ENCODE data around the gene MAGEA2B. TPM values are rescaled to one million over a fixed set of nuclear protein-coding genes. Genes with fewer than 3 reads are reported as not detected.

Gene MAGEA2B, protein sequence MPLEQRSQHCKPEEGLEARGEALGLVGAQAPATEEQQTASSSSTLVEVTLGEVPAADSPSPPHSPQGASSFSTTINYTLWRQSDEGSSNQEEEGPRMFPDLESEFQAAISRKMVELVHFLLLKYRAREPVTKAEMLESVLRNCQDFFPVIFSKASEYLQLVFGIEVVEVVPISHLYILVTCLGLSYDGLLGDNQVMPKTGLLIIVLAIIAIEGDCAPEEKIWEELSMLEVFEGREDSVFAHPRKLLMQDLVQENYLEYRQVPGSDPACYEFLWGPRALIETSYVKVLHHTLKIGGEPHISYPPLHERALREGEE
- not detected in 2 replicates for total RNA-seq

DNA sequence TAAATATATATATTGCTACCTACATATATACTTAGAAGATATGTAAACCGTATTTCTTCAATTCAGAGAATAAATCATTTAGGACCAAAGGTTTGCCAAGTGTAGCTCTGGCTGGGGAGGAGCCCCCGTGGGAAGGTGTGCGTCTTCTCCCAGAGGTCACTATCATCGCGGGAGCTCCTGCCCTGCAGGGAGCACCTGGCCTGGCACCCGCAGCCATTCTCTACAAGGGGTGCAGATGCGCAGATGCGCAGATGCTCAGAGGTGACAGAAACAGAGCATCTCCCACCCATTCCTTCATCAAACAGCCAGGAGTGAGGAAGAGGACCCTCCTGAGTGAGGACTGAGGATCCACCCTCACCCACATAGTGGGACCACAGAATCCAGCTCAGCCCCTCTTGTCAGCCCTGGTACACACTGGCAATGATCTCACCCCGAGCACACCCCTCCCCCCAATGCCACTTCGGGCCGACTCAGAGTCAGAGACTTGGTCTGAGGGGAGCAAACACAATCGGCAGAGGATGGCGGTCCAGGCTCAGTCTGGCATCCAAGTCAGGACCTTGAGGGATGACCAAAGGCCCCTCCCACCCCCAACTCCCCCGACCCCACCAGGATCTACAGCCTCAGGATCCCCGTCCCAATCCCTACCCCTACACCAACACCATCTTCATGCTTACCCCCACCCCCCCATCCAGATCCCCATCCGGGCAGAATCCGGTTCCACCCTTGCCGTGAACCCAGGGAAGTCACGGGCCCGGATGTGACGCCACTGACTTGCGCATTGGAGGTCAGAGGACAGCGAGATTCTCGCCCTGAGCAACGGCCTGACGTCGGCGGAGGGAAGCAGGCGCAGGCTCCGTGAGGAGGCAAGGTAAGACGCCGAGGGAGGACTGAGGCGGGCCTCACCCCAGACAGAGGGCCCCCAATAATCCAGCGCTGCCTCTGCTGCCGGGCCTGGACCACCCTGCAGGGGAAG is at the start of gene MAGEA2B:
MAGEA2B (plus strand) TSS at position 814 of the 973 bp plus-strand sequence. CDS start 2,479 bp downstream, outside the sequence.

GRCh38 chrX:152697952-152698931 is 16.2 kb upstream of the MAGEA2B start, which contains the start of gene MAGEA3:
Gene MAGEA3 (plus strand): TSS chrX:152698794. CDS start chrX:152700833, 2,039 bp downstream.

GRCh38 chrX:152709173-152709572 is 5.3 kb upstream of the MAGEA2B start, which contains the start of gene CSAG2:
Gene CSAG2 (minus strand): TSS chrX:152709273. CDS start chrX:152709112, 161 bp downstream.

DNA sequence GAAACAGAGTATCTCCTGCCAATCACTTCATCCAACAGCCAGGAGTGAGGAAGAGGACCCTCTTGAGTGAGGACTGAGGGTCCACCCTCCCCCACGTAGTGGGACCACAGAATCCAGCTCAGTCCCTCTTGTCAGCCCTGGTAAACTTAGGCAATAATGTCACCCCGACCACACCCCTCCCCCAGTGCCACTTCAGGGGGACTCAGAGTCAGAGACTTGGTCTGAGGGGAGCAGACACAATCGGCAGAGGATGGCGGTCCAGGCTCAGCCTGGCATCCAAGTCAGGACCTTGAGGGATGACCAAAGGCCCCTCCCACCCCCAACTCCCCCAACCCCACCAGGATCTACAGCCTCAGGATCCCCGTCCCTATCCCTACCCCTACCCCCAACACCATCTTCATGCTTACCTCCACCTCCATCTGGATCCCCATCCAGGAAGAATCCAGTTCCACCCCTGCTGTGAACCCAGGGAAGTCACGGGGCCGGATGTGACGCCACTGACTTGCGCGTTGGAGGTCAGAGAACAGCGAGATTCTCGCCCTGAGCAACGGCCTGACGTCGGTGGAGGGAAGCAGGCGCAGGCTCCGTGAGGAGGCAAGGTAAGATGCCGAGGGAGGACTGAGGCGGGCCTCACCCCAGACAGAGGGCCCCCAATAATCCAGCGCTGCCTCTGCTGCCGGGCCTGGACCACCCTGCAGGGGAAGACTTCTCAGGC is 19.0 kb downstream of the MAGEA2B start, which contains the start of the genes CSAG1 and MAGEA12:
CSAG1 (minus strand) TSS at position 461 of the 715 bp plus-strand sequence. CDS start 1,261 bp downstream, outside the sequence.
MAGEA12 (plus strand) TSS at position 497 of the 715 bp plus-strand sequence. CDS start 2,405 bp downstream, outside the sequence.

GRCh38 chrX:152753686-152754650 is 39.5 kb downstream of the MAGEA2B start, which contains the start of gene MAGEA2:
Gene MAGEA2 (minus strand): TSS chrX:152753842. CDS start chrX:152751363, 2,479 bp downstream.

DNA sequence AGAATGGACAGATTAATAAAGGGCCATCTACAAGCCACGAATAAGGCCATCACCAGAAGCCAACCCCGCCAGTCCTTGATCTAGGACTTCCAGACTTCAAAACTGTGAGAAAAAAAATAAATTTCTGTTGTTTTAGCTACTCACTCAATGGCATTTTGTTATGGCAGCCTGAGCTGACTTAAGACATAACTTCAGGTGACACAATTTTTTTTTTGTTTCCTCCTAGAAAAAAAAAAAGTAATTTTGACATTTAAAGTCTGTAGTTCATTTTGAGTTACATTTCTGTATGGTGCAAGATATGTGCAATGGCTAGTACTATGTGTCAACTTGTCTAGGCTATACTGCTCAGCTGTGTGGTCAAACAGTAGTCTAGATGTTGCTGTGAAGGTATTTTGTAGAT is 44.5 kb downstream of the MAGEA2B start, which contains the start of gene CSAG3:
CSAG3 (plus strand) TSS at position 301 of the 400 bp plus-strand sequence.

Other genes with a start within 250 kb of the MAGEA2B start
- not detected in 2 replicates for gene GABRQ, start 76.7 kb upstream of the MAGEA2B start, total RNA-seq
- gene MAGEA3, start 15.8 kb upstream of the MAGEA2B start, total RNA-seq, result not detected in 2 replicates
- not detected in 2 replicates for gene CSAG2, start 5.4 kb upstream of the MAGEA2B start, total RNA-seq
- not detected in 2 replicates for gene CSAG1, start 19.1 kb downstream of the MAGEA2B start, total RNA-seq
- gene MAGEA12, start 19.1 kb downstream of the MAGEA2B start, total RNA-seq, result not detected in 2 replicates
- gene MAGEA2, start 39.2 kb downstream of the MAGEA2B start, total RNA-seq, result not detected in 2 replicates
- gene CSAG3, start 44.6 kb downstream of the MAGEA2B start, total RNA-seq, result not detected in 2 replicates
- not detected in 2 replicates for gene MAGEA6, start 55.1 kb downstream of the MAGEA2B start, total RNA-seq
- gene CETN2, start 116.1 kb downstream of the MAGEA2B start, total RNA-seq, result 23.5 and 31.4 TPM in 2 replicates
- 10.8 and 23.8 TPM in 2 replicates for gene NSDHL, start 116.4 kb downstream of the MAGEA2B start, total RNA-seq
- 0.65 and 25.3 TPM in 2 replicates for gene ZNF185, start 183.4 kb downstream of the MAGEA2B start, total RNA-seq

Data from vein endothelial cell (primary cell).